Left hindlimb (tissue), 1 donor: ENCODE measurements around the gene PSMB3.

Experiments used
- DNase-seq: peaks from one replicate; pipeline ENCODE4 v3.0.0-alpha.2; 2018

The PSMB3 gene

GRCh38 chr17:38797158-38797490, 44.6 kb downstream of the PSMB3 start:
- DNase-seq, result no peak

- no peak for DNase-seq
These were observed 45.3 kb downstream of the PSMB3 start for GRCh38 chr17:38797828-38798227.

- no peak for DNase-seq
These were observed 46.3 kb downstream of the PSMB3 start for GRCh38 chr17:38798614-38799500.

DNA sequence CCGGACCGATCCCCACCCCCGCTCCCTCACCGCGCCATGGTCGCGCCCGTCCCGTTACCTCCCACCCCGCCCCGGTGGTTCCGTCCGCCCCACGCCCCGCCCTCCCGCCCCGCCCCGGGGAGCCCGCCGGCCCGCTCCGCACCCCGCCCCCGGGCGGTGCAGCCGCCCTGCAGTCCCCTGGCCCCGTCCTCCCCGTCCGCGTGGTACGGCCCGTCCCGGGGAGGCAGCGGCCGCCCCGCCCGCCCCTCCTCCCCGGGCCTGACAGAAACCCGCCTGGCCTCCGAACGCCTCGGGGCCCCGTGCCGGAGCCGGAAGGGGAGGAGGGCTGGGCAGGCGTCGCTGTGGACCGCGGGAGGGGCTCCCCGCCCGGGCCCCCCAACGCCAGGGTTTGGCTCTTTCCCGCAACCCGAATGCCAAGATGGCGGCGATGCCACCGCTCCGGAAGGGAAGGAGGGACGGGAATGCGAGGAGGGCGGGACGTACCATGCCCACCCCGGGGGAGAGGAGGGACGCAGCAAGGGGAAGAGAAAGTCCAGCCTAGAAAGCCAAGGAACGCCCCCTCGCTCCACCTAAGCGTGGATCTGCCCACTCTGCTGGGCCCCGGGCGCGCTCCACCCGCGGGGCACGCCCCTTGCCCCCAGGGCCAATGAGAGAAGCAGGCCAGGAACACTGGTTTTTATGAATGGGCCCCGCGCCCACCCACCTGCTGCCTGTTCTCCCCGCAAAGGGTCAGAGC, 47.1 kb downstream of the PSMB3 start, which contains the start of gene PIP4K2B:
TSS of gene PIP4K2B (minus strand) at position 56 of the 736 bp plus-strand sequence. CDS start 132 bp downstream, outside the sequence.
- DNase-seq, result peak; percentile 97

- no peak for DNase-seq
These were observed 47.8 kb downstream of the PSMB3 start for GRCh38 chr17:38800237-38800760.

- DNase-seq, result no peak
These were observed 57.3 kb downstream of the PSMB3 start for GRCh38 chr17:38809828-38810227.
